ENCODE data around the gene SERTAD1. TPM values are rescaled to one million over a fixed set of nuclear protein-coding genes. Genes with fewer than 3 reads are reported as not detected.
"Not testable (repeated sequence)": the region's sequence is repeated elsewhere in the genome, so short reads cannot be mapped to it uniquely, and the experiment has no call there.

SERTAD1 gene
- total and polyA plus RNA-seq, 4 donors, result 13.0 to 27.8 (median 17.7) TPM

GRCh38 chr19:40465557-40466218, 39.9 kb upstream of the SERTAD1 start, which contains the start of gene BLVRB:
BLVRB (minus strand) TSS chr19:40465745; CDS start chr19:40465688, 57 bp downstream.
- ATAC-seq (ENCODE audit: low FRiP score), result peak; percentile 98
- peak; percentile 100 for DNase-seq
- Histone ChIP-seq H3K36me3 (ENCODE audit: control insufficient read depth in 1 of 2, insufficient read depth in 2 of 2, low read length in 1 of 2) (no peaks in the 10 kb centered on the region), H3K9me3 (ENCODE audit: control insufficient read depth, low read length) (no peaks in the 10 kb centered on the region), H3K4me3 (ENCODE audit: low read length in 2 of 2) (peak within 1 kb of the TSS; percentile 46 to 57), H3K27ac (ENCODE audit: low read depth in 1 of 2, low read length in 2 of 2) (peak within 1 kb of the TSS; percentile 52 to 56), H3K4me1 (ENCODE audit: control insufficient read depth in 1 of 2, insufficient read depth in 2 of 2, low read length in 2 of 2) (peaks cover 0 to 3% of the 10 kb centered on the region in 2 donors), H3K27me3 (ENCODE audit: control insufficient read depth in 1 of 2, insufficient read depth in 2 of 2, low read length in 1 of 2) (no peaks in the 10 kb centered on the region)
- intact Hi-C loops (cut with DNase I), result loop anchor here (2.0 to 10.0 kb wide), 4 partner anchors 21 to 169 kb away; partner anchors contain the start of genes LTBP4 (in 1 of the 2) and SERTAD3 (in 1 of the 2)
- WGBS, 2 donors, result 0 to 1% methylated on average over 50 to 54 of the region's 54 CpGs

GRCh38 chr19:40465025-40465556, 39.3 kb upstream of the SERTAD1 start:
- 11 to 12% methylated on average over 11 of the region's 11 CpGs for WGBS, 2 donors
- intact Hi-C loops (cut with DNase I), result loop anchor here (2.0 to 10.0 kb wide), 4 partner anchors 20 to 170 kb away; partner anchors contain the start of genes LTBP4 (in 1 of the 2) and SERTAD3 (in 1 of the 2)
- Histone ChIP-seq H3K4me3 (ENCODE audit: low read length in 2 of 2) (peak overlapping the region; percentile 46 to 57), H3K4me1 (ENCODE audit: control insufficient read depth in 1 of 2, insufficient read depth in 2 of 2, low read length in 2 of 2) (peaks cover 0 to 3% of the 10 kb centered on the region in 2 donors), H3K27me3 (ENCODE audit: control insufficient read depth in 1 of 2, insufficient read depth in 2 of 2, low read length in 1 of 2) (no peaks in the 10 kb centered on the region), H3K27ac (ENCODE audit: low read depth in 1 of 2, low read length in 2 of 2) (peak overlapping the region; percentile 52 to 56), H3K36me3 (ENCODE audit: control insufficient read depth in 1 of 2, insufficient read depth in 2 of 2, low read length in 1 of 2) (no peaks in the 10 kb centered on the region), H3K9me3 (ENCODE audit: control insufficient read depth, low read length) (no peaks in the 10 kb centered on the region)
- DNase-seq (no peak), ATAC-seq (ENCODE audit: low FRiP score) (peak; percentile 51)

DNA sequence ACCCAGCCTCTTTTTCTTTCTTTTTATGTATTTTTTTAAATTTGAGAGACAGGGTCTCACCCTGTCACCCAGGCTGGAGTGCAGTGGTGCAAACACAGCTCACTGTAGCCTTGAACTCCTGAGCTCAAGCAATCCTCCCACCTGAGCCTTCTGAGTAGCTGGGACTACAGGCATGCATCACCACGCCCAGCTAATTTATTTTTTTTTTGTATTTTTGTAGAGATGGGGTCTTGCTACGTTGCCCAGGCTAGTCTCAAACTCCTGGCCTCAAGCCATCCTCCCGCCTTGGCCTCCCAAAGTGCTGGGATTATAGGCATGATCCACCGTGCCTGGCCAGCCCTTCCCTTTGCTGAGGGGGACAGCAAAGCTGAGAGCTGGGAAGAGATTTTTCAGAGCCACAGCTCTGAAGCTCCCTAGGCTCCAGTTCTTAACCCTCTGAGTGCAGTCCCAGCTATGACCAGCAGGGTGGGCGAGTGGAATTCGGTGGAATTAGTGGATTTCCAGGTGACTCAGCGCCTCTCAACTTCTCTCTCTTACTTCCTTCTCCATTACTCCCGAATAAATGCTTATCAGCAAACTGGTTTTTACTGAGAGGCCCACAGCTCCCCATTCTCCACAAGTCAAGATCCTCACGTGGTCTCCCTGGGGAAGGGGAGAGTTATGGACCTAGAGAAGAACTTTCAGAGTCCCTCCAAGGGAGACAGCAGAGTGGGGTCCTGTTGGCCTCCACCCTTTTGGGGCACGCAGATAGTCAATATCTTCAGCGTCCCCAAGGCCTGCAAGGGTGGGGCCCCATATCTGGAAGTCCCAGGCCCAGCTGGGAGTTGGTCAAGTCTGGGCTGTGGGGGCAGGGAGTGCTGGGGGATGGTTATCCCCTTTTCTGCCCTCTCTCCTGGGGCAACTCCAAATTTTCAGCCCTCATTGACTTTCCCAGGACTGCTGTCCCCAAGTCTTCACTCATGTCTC, 38.5 kb upstream of the SERTAD1 start:
- H3K4me3 ChIP-seq (ENCODE audit: low read length in 2 of 2), result peak overlapping the region; percentile 46 to 57
- no peaks in the 10 kb centered on the region for H3K27me3 ChIP-seq (ENCODE audit: control insufficient read depth in 1 of 2, insufficient read depth in 2 of 2, low read length in 1 of 2)
- no peaks in the 10 kb centered on the region for H3K9me3 ChIP-seq (ENCODE audit: control insufficient read depth, low read length)
- peak; percentile 62 for ATAC-seq (ENCODE audit: low FRiP score)
- WGBS, 2 donors, result 20 to 23% methylated on average over 11 of the region's 11 CpGs
- intact Hi-C loops (cut with DNase I), result loop anchor here (2.0 to 10.0 kb wide), 4 partner anchors 20 to 170 kb away; partner anchors contain the start of genes LTBP4 (in 1 of the 2) and SERTAD3 (in 1 of the 2)
- H3K27ac ChIP-seq (ENCODE audit: low read depth in 1 of 2, low read length in 2 of 2), result peak overlapping the region; percentile 52 to 56
- no peaks in the 10 kb centered on the region for H3K36me3 ChIP-seq (ENCODE audit: control insufficient read depth in 1 of 2, insufficient read depth in 2 of 2, low read length in 1 of 2)
- peak; percentile 92 to 95 for DNase-seq
- H3K4me1 ChIP-seq (ENCODE audit: control insufficient read depth in 1 of 2, insufficient read depth in 2 of 2, low read length in 2 of 2), result peaks cover 0 to 3% of the 10 kb centered on the region in 2 donors

DNA sequence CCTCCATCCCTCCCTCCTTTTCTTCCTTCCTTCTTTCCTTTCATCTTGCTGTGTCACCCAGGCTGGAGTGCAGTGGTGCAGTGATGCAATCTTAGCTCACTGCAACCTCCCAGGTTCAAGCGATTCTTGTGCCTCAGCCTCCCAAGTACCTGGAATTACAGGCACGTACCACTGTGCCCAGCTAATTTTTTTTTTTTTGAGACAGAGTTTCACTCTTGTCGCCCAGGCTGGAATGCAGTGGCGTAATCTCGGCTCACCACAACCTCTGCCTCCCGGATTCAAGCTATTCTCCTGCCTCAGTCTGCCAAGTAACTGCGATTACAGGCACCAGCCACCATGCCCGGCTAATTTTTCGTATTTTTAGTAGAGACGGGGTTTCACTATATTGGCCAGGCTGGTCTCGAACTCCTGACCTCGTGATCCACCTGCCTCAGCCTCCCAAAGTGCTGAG, 37.8 kb upstream of the SERTAD1 start:
- not testable (repeated sequence) for H3K9me3 ChIP-seq (ENCODE audit: control insufficient read depth, low read length); H3K4me1 ChIP-seq (ENCODE audit: control insufficient read depth in 1 of 2, insufficient read depth in 2 of 2, low read length in 2 of 2); H3K4me3 ChIP-seq (ENCODE audit: low read length in 2 of 2); ATAC-seq (ENCODE audit: low FRiP score); H3K27ac ChIP-seq (ENCODE audit: low read depth in 1 of 2, low read length in 2 of 2); H3K36me3 ChIP-seq (ENCODE audit: control insufficient read depth in 1 of 2, insufficient read depth in 2 of 2, low read length in 1 of 2); H3K27me3 ChIP-seq (ENCODE audit: control insufficient read depth in 1 of 2, insufficient read depth in 2 of 2, low read length in 1 of 2); DNase-seq
- intact Hi-C loops (cut with DNase I), result loop anchor here (2.0 to 10.0 kb wide), 4 partner anchors 19 to 171 kb away; partner anchors contain the start of genes LTBP4 (in 1 of the 2) and SERTAD3 (in 1 of the 2)
- 64 to 71% methylated on average over 12 of the region's 12 CpGs for WGBS, 2 donors

GRCh38 chr19:40461669-40462221, 36.0 kb upstream of the SERTAD1 start:
- peaks cover 0 to 3% of the 10 kb centered on the region in 2 donors for H3K4me1 ChIP-seq (ENCODE audit: control insufficient read depth in 1 of 2, insufficient read depth in 2 of 2, low read length in 2 of 2)
- no peaks in the 10 kb centered on the region for H3K36me3 ChIP-seq (ENCODE audit: control insufficient read depth in 1 of 2, insufficient read depth in 2 of 2, low read length in 1 of 2)
- no peaks in the 10 kb centered on the region for H3K9me3 ChIP-seq (ENCODE audit: control insufficient read depth, low read length)
- H3K27ac ChIP-seq (ENCODE audit: low read depth in 1 of 2, low read length in 2 of 2), result no peak overlapping the region
- DNase-seq, result peak in 1 of 2 donors; percentile 85
- WGBS, 2 donors, result 74 to 83% methylated on average over 7 of the region's 7 CpGs
- no peak for ATAC-seq (ENCODE audit: low FRiP score)
- intact Hi-C loops (cut with DNase I), result loop anchor here (10.0 kb wide), 3 partner anchors 133 to 173 kb away; partner anchors contain the start of gene LTBP4 (in 1 of the 2)
- no peak overlapping the region for H3K4me3 ChIP-seq (ENCODE audit: low read length in 2 of 2)
- H3K27me3 ChIP-seq (ENCODE audit: control insufficient read depth in 1 of 2, insufficient read depth in 2 of 2, low read length in 1 of 2), result no peaks in the 10 kb centered on the region

DNA sequence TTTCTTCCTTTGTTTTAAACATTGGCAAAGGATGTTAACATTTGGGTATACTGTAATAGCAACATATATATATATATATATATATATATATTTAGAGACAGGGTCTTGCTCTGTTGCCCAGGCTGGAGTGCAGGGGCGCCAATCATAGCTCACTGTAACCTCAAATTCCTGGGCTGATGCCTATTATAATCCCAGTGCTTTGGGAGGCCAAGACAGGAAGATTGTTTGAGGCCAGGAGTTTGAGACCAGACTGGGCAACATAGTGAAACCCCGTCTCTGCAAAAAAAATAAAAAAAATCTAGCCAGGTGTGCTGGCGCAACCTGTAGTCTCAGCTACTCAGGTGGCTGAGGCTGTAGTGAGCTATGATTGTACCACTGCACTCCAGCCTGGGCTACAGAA, 34.4 kb upstream of the SERTAD1 start:
- DNase-seq (no peak), ATAC-seq (ENCODE audit: low FRiP score) (no peak)
- Histone ChIP-seq H3K27me3 (ENCODE audit: control insufficient read depth in 1 of 2, insufficient read depth in 2 of 2, low read length in 1 of 2) (no peaks in the 10 kb centered on the region), H3K9me3 (ENCODE audit: control insufficient read depth, low read length) (no peaks in the 10 kb centered on the region), H3K4me1 (ENCODE audit: control insufficient read depth in 1 of 2, insufficient read depth in 2 of 2, low read length in 2 of 2) (peaks cover 0 to 3% of the 10 kb centered on the region in 2 donors), H3K4me3 (ENCODE audit: low read length in 2 of 2) (no peak overlapping the region), H3K36me3 (ENCODE audit: control insufficient read depth in 1 of 2, insufficient read depth in 2 of 2, low read length in 1 of 2) (no peaks in the 10 kb centered on the region), H3K27ac (ENCODE audit: low read depth in 1 of 2, low read length in 2 of 2) (no peak overlapping the region)
- WGBS, 2 donors, result 86 to 90% methylated on average over 3 of the region's 3 CpGs
- intact Hi-C loops (cut with DNase I), result loop anchor here (10.0 kb wide), 3 partner anchors 135 to 175 kb away; partner anchors contain the start of gene LTBP4 (in 1 of the 2)

DNA sequence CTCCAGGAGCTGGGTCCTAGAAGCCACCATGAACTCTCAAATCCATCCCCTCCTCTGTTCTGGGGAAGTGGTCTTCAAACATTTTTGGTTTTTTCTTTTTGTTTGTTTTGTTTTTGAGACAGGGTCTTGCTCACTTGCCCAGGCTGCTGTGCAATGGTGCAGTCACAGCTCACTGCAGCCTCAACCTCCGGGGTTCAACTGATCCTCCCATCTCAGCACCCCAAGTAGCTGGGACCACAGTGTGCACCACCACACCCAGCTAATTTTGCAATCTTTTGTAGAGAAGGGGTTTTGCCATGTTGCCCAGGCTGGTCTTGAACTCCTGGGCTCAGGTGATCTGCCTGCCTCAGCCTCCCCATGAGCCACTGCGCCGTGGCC, 32.8 kb upstream of the SERTAD1 start:
- intact Hi-C loops (cut with DNase I), result no loop called here
- Histone ChIP-seq H3K9me3 (ENCODE audit: control insufficient read depth, low read length) (no peaks in the 10 kb centered on the region), H3K27me3 (ENCODE audit: control insufficient read depth in 1 of 2, insufficient read depth in 2 of 2, low read length in 1 of 2) (no peaks in the 10 kb centered on the region), H3K4me1 (ENCODE audit: control insufficient read depth in 1 of 2, insufficient read depth in 2 of 2, low read length in 2 of 2) (no peaks in the 10 kb centered on the region), H3K36me3 (ENCODE audit: control insufficient read depth in 1 of 2, insufficient read depth in 2 of 2, low read length in 1 of 2) (no peaks in the 10 kb centered on the region), H3K27ac (ENCODE audit: low read depth in 1 of 2, low read length in 2 of 2) (no peak overlapping the region), H3K4me3 (ENCODE audit: low read length in 2 of 2) (no peak overlapping the region)
- DNase-seq, result no peak
- WGBS, 2 donors, result 91 to 96% methylated on average over 3 of the region's 3 CpGs
- no peak for ATAC-seq (ENCODE audit: low FRiP score)
